ENCODE data around the gene C12orf60. TPM values are rescaled to one million over a fixed set of nuclear protein-coding genes. Genes with fewer than 3 reads are reported as not detected.

Gene C12orf60
- total RNA-seq, 1 experiment from 2014 or later: 1.8 TPM

DNA sequence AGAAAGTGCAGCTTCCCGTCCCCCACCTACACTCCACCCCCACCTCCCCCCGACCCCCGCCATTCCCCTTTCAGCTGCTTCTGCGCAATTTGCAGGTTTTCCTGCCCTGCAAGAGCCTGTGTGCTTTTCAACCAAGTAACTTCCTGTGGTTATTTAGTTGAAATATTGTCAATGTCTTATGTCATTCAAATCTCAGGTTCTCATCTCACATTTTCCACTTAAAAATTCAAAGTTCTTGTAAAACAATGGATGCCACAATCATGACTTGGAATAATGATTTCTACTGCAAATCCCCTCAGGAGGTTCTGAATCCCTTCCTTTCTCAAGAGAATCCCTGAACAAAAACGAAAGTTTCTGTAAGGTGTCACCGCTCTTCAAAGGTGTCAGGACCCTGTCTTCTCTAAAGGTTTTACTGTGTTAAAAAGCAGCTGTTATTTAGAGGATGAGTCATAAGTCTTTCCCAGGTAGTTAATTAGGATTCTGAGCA, 31.8 kb upstream of the C12orf60 start:
- TF ChIP-seq, protein P1, sequence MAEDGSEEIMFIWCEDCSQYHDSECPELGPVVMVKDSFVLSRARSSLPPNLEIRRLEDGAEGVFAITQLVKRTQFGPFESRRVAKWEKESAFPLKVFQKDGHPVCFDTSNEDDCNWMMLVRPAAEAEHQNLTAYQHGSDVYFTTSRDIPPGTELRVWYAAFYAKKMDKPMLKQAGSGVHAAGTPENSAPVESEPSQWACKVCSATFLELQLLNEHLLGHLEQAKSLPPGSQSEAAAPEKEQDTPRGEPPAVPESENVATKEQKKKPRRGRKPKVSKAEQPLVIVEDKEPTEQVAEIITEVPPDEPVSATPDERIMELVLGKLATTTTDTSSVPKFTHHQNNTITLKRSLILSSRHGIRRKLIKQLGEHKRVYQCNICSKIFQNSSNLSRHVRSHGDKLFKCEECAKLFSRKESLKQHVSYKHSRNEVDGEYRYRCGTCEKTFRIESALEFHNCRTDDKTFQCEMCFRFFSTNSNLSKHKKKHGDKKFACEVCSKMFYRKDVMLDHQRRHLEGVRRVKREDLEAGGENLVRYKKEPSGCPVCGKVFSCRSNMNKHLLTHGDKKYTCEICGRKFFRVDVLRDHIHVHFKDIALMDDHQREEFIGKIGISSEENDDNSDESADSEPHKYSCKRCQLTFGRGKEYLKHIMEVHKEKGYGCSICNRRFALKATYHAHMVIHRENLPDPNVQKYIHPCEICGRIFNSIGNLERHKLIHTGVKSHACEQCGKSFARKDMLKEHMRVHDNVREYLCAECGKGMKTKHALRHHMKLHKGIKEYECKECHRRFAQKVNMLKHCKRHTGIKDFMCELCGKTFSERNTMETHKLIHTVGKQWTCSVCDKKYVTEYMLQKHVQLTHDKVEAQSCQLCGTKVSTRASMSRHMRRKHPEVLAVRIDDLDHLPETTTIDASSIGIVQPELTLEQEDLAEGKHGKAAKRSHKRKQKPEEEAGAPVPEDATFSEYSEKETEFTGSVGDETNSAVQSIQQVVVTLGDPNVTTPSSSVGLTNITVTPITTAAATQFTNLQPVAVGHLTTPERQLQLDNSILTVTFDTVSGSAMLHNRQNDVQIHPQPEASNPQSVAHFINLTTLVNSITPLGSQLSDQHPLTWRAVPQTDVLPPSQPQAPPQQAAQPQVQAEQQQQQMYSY (CRISPR knock-in tag; IDR thresholded peaks at IDR 0.05): no peak
- TF ChIP-seq, protein P2, sequence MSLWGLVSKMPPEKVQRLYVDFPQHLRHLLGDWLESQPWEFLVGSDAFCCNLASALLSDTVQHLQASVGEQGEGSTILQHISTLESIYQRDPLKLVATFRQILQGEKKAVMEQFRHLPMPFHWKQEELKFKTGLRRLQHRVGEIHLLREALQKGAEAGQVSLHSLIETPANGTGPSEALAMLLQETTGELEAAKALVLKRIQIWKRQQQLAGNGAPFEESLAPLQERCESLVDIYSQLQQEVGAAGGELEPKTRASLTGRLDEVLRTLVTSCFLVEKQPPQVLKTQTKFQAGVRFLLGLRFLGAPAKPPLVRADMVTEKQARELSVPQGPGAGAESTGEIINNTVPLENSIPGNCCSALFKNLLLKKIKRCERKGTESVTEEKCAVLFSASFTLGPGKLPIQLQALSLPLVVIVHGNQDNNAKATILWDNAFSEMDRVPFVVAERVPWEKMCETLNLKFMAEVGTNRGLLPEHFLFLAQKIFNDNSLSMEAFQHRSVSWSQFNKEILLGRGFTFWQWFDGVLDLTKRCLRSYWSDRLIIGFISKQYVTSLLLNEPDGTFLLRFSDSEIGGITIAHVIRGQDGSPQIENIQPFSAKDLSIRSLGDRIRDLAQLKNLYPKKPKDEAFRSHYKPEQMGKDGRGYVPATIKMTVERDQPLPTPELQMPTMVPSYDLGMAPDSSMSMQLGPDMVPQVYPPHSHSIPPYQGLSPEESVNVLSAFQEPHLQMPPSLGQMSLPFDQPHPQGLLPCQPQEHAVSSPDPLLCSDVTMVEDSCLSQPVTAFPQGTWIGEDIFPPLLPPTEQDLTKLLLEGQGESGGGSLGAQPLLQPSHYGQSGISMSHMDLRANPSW (CRISPR knock-in tag; conservative IDR thresholded peaks at IDR 0.05; ENCODE audit: low read depth): no peak
- Mint-ChIP-seq H3K27me3 (ENCODE audit: low read depth) (no peaks in the 10 kb centered on the region; the same call in 1 of the 2 replicates), H3K4me3 (peak overlapping the region; percentile 99), H3K36me3 (peaks cover 18% of the 10 kb centered on the region), H3K9me3 (no peaks in the 10 kb centered on the region), H3K4me1 (peaks cover 46% of the 10 kb centered on the region), H3K27ac (peak overlapping the region; percentile 97)
- DNase-seq (ENCODE audit: low spot score) (peak; percentile 23), ATAC-seq (no peak)
- CTCF ChIA-PET: interaction anchor here (0.6 to 3.5 kb wide), 3 partner anchors 47 to 802 kb away, joined by 3 to 17 read pairs (median 3); no protein-coding TSS in a partner anchor
- POLR2A ChIA-PET: interaction anchor here (0.6 to 3.2 kb wide), 8 partner anchors 10 to 511 kb away, joined by 3 to 23 read pairs (median 4); partner anchors contain the start of genes C12orf60 and WBP11

DNA sequence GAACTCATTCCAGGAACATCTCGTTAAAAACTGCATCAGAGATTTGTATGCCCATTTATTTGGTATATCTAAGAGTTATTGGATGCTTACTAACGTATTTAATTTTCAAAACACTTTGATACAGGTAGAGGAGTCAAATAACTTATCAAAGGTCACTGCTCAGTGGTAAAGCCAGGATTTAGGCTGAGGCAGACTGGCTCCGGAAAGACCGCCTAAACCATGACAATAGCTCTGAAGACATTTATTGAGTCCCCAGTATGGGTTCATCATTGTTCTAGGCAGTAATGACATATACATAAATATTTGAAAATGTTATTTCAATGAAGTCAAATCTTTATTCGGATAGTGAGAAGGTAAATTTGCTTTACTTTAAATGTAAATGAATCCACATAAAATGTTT, 30.5 kb upstream of the C12orf60 start:
- no peaks in the 10 kb centered on the region; the same call in 1 of the 2 replicates for H3K27me3 Mint-ChIP-seq (ENCODE audit: low read depth)
- H3K27ac Mint-ChIP-seq: peak overlapping the region; percentile 93
- CTCF ChIA-PET: interaction anchor here (0.7 to 1.6 kb wide), 3 partner anchors 17 to 38 kb away, joined by 3 to 6 read pairs (median 4); no protein-coding TSS in a partner anchor
- DNase-seq (ENCODE audit: low spot score): no peak
- ATAC-seq: no peak
- peaks cover 44% of the 10 kb centered on the region for H3K4me1 Mint-ChIP-seq
- POLR2A ChIA-PET: interaction anchor here (0.7 to 2.9 kb wide), 5 partner anchors 30 to 206 kb away, joined by 3 to 22 read pairs (median 3); partner anchors contain the start of genes C12orf60 and WBP11
- TF ChIP-seq ZNF232 (CRISPR knock-in tag; IDR thresholded peaks at IDR 0.05) (no peak), ATF1 (CRISPR knock-in tag; IDR thresholded peaks at IDR 0.05) (no peak), MYBL2 (CRISPR knock-in tag; IDR thresholded peaks at IDR 0.05) (no peak)
- TF ChIP-seq, protein P3, sequence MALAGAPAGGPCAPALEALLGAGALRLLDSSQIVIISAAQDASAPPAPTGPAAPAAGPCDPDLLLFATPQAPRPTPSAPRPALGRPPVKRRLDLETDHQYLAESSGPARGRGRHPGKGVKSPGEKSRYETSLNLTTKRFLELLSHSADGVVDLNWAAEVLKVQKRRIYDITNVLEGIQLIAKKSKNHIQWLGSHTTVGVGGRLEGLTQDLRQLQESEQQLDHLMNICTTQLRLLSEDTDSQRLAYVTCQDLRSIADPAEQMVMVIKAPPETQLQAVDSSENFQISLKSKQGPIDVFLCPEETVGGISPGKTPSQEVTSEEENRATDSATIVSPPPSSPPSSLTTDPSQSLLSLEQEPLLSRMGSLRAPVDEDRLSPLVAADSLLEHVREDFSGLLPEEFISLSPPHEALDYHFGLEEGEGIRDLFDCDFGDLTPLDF (CRISPR knock-in tag; IDR thresholded peaks at IDR 0.05): no peak
- TF ChIP-seq, protein P4, sequence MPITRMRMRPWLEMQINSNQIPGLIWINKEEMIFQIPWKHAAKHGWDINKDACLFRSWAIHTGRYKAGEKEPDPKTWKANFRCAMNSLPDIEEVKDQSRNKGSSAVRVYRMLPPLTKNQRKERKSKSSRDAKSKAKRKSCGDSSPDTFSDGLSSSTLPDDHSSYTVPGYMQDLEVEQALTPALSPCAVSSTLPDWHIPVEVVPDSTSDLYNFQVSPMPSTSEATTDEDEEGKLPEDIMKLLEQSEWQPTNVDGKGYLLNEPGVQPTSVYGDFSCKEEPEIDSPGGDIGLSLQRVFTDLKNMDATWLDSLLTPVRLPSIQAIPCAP (CRISPR knock-in tag; IDR thresholded peaks at IDR 0.05): no peak
- TF ChIP-seq, protein P1 (CRISPR knock-in tag; IDR thresholded peaks at IDR 0.05): no peak
- TF ChIP-seq, protein P5, sequence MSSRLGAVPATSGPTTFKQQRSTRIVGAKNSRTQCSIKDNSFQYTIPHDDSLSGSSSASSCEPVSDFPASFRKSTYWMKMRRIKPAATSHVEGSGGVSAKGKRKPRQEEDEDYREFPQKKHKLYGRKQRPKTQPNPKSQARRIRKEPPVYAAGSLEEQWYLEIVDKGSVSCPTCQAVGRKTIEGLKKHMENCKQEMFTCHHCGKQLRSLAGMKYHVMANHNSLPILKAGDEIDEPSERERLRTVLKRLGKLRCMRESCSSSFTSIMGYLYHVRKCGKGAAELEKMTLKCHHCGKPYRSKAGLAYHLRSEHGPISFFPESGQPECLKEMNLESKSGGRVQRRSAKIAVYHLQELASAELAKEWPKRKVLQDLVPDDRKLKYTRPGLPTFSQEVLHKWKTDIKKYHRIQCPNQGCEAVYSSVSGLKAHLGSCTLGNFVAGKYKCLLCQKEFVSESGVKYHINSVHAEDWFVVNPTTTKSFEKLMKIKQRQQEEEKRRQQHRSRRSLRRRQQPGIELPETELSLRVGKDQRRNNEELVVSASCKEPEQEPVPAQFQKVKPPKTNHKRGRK (CRISPR knock-in tag; IDR thresholded peaks at IDR 0.05; ENCODE audit: borderline replicate concordance): no peak
- H3K36me3 Mint-ChIP-seq: peaks cover 7% of the 10 kb centered on the region
- H3K9me3 Mint-ChIP-seq: no peaks in the 10 kb centered on the region
- peak overlapping the region; percentile 99 for H3K4me3 Mint-ChIP-seq
